GOT3 (cell line): Measurements from ENCODE around the gene PER3.

Source experiments
- DNase-seq: peaks from one replicate; lab custom pipeline; 2025; ENCODE audit warnings: mixed read lengths; lab: John Stamatoyannopoulos, UW

PER3 gene

GRCh38 chr1:7783826-7784491 lies at the start of gene PER3:
TSS of gene PER3 (plus strand) at chr1:7784291. CDS start at chr1:7784878, 587 bp downstream.
- peak; percentile 92 for DNase-seq

DNA sequence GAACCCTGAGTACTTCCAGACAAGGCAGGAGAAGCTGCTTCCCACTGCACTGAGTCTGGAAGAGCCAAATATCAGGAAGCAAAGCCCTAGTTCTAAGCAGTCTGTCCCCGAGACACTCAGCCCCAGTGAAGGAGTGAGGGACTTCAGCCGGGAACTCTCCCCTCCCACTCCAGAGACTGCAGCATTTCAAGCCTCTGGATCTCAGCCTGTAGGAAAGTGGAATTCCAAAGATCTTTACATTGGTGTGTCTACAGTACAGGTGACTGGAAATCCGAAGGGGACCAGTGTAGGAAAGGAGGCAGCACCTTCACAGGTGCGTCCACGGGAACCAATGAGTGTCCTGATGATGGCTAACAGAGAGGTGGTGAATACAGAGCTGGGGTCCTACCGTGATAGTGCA lies 46.0 kb upstream of the PER3 start:
- no peak for DNase-seq

- DNase-seq = no peak
Observed at GRCh38 chr1:7743346-7743745, 40.7 kb upstream of the PER3 start.

GRCh38 chr1:7744882-7745281 lies 39.2 kb upstream of the PER3 start:
- DNase-seq = no peak

DNA sequence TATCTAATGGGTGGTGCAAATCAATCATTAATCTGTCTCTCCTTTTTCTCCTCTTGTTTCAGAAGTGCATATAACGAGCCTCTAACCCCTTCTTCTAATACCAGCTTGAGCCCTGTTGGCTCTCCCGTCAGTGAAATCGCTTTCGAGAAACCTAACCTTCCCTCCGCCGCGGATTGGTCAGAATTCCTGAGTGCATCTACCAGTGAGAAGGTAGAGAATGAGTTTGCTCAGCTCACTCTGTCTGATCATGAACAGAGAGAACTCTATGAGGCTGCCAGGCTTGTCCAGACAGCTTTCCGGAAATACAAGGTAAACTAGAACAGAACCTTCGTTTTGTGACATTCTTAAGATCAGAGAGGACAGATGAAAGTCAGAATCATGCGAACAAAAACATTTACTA lies 38.3 kb upstream of the PER3 start:
- no peak for DNase-seq

DNA sequence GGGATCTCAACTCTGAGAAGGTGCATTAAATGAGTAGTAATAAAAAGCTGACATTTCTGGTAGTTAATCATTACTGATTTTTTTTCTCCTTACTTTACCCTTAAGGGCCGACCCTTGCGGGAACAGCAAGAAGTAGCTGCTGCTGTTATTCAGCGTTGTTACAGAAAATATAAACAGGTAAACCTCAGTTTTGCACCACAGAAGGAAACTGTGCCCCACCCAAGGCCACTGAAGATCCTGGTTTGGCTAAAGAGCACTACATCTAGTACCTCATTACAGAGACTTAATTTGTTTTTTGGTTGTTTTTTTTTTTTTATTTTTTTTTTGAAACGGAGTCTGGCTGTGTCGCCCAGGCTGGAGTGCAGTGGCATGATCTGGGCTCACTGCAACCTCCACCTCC lies 36.5 kb upstream of the PER3 start:
- no peak for DNase-seq

GRCh38 chr1:7749126-7749525 lies 35.0 kb upstream of the PER3 start:
- DNase-seq = no peak

DNA sequence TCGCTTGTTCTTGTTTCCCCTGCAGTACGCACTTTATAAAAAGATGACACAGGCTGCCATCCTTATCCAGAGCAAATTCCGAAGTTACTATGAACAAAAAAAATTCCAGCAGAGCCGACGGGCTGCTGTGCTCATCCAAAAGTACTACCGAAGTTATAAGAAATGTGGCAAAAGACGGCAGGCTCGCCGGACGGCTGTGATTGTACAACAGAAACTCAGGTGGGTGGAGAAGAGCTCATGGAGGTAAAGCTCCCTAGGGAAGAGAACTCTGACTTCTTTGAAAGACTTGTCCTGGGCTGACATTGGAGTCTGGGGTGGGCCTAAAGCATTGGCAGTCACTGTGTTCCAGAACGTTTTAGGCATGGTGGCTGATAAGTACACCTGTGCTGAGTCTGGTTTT lies 32.9 kb upstream of the PER3 start:
- no peak for DNase-seq

DNA sequence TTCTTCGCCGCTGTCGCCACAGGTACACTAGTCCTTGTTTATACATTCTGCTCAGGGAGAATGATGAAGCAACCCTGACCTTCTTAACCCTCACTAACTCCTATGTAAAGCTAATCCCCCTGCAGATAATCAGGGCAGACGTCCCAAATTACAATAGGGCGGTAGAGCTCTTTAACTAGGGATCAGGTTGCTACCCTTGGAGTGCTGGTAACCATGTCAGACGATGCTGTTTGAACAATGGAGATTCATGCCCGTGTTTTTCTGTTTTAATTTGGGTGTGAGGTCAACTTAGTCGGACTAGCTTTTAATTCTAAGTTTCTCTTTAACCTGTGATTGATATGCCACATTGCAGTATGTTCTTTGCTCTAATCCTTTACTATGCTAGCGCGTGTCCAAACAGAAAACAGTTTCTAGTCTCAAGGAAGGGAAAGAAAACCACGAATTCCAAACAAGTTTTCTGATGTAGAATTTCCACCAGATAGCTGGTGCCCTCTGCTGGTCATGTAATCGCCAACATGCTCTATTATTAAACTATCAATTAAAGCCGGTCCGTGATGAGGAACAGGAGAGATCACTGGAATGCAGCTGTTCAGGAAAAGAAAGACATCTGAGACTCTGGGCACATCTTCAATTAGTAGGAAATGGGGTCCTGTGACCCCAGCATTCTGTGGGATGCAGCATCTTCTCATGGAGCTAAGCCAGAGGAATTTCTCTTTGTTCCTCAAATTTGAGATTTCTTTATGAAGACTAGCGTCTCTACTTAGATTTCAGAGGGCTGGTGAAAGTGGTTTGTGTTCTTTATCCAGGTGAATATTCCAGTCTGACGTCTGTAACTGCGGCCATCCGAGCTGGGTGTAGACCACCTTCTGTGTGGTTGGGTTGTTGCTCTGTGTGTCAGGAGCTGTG lies 31.3 kb upstream of the PER3 start:
- DNase-seq = no peak

DNA sequence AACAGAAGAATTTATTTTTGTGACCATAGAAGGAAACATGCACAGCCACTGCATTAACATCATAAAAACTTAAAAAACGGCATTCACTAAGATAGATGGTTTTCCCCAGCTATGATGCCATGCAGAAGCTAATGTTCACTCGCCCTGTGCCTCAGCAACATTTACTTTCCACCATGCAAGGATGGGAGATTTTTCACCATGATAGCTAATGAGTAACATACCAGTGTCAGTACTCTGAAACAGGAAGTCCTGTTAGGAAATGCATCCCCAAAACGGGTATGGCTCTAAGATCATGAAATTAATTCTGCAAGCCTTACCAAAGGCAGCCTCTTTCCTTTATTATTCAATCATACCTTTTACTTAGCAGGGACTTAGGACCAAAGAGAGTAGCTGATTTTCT lies 30.4 kb upstream of the PER3 start:
- no peak for DNase-seq

GRCh38 chr1:7754234-7754633 lies 29.9 kb upstream of the PER3 start:
- DNase-seq = no peak

GRCh38 chr1:7755448-7755847 lies 28.6 kb upstream of the PER3 start:
- DNase-seq = no peak

- DNase-seq = no peak
Observed at GRCh38 chr1:7760245-7760644, 23.8 kb upstream of the PER3 start.

DNA sequence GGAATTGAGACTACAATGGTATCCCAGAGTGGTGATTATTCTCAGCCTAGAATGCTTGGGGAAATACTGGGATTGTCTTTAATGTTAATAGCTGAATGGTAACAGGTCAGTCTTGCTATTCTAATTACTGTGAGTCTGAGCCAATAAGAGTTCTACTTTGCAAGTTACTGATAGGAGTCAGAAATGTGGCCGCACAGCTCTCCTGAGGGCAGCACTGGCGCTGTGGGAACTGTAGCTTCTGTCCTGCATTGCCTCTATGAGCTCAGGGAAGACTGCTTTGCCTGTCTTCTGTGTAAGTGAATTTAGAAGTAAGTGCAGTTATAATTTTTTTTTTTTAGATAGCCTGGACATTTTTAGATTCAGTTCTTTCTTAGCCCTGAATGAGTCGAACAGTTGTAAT lies 23.0 kb upstream of the PER3 start:
- DNase-seq = no peak

GRCh38 chr1:7767176-7767575 lies 16.9 kb upstream of the PER3 start:
- DNase-seq = no peak

DNA sequence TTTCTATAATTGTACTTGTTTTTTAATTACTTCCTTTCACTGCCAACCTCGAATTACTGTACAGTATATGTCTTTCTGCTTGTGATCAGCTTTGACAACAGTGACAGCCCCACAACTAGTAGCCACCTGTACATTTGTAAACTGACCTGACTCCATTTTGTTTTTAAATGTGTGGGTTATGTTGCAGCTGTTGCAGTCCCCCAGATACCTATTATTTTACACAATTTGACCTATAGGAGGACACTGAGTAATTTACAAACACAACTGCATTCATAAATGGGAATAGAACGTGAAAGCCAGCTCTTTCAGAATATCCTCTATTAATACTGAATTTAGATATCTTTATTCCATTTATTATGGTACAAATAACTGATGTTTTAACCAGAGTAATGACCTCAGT lies 15.5 kb upstream of the PER3 start:
- no peak for DNase-seq

- DNase-seq = no peak
Observed at GRCh38 chr1:7769673-7770412, 14.2 kb upstream of the PER3 start.

- DNase-seq = no peak
Observed at GRCh38 chr1:7770669-7770996, 13.5 kb upstream of the PER3 start.

DNA sequence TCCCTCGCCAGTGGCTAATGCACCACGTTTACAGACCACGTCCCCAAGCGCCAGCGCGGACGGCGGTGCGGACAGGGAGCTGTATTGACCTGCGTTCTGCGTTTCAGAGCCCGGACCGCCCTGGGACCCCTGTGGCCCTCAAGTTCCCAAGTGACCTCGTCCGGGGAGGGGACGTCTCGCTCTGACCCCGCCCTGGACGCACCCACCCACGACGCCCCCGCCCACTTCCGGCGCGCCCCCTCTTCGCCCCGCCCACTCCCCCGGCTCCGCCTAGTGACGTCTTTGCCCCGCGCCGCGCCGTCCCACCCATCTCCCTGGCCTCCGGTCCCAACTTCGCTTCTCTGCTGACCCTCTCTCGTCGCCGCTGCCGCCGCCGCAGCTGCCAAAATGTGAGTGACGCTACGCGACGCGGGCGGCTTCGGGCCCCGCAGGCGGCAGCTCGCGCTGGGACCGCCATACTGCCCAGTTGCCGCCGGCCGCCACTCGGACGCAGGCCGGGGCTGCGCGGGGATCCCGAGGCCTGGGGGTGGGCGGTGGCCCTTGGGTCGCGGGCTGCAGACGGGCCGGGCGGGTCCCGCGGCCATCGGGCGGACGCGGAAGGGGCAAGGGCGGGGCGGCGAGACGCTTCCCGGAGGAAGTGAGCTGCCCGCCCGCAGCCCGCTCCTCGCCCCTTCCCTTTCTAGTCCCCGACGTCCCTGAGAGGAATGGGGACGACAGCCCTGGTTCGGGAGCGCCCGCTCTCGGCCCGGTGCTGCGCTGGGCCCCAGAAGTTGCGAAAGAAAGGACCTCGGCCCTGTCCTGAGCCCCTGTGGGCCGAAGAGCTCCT lies 12.9 kb upstream of the PER3 start, which contains the start of gene VAMP3:
VAMP3 (plus strand) TSS at position 300 of the 826 bp plus-strand sequence; CDS start at position 388, 88 bp downstream.
- DNase-seq = peak; percentile 42

DNA sequence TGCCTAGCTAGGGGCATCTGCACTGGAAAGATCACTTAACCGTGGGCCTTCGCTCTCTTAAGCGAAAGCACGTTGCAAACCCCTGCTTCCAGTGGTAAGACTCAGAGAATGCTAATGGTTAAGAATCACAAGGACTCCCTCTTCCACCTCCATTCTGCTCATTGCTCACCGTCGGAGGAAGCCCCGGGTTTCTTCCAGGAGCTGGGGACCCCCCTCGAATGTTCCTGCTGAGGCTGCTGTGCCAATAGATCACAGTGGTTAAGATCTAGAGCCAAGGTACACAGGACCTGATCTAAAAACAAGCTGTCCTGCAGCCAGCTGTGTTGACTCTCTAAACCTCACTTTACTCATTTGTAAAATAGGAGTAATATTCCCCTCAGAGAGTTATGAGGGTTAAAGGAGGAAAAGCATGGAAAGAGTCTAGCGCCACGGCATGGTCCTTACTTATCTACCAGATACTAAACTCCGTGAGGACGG lies 12.2 kb upstream of the PER3 start:
- DNase-seq = no peak

GRCh38 chr1:7777591-7777990 lies 6.5 kb upstream of the PER3 start:
- DNase-seq = no peak

GRCh38 chr1:7778133-7778628 lies 5.9 kb upstream of the PER3 start:
- DNase-seq = no peak
